Spleen (tissue), 11 donors: ENCODE measurements around the gene RNF225. TPM values are rescaled to one million over a fixed set of nuclear protein-coding genes. Genes with fewer than 3 reads are reported as not detected.

ENCODE experiments used
- DNase-seq: peaks from one replicate; pipeline ENCODE4 v3.0.0-alpha.2; 2020
- H3K27ac ChIP-seq, 8 donors: fragments of 200-600 bp; sonication (generic) in 7 of 8; 1 replicate in 4 of 8; 2 replicates in 4 of 8; pipeline versions ENCODE4 v1.5.0 to v1.8.0; 2016 to 2021; ENCODE audit warnings: inconsistent platforms in 4 of 8, mild to moderate bottlenecking in 4 of 8, moderate library complexity in 1 of 8
- H3K27me3 ChIP-seq, 7 donors: fragments of 200-600 bp; sonication (generic) in 6 of 7; replicated peaks in 1 of 7; 1 replicate in 4 of 7; 2 replicates in 3 of 7; pipeline versions ENCODE4 v1.5.0 to v1.8.0; 2016 to 2021; ENCODE audit warnings: inconsistent platforms in 3 of 7, mild to moderate bottlenecking in 1 of 7
- H3K36me3 ChIP-seq, 6 donors: fragments of 200-600 bp; sonication (generic) in 5 of 6; 1 replicate in 4 of 6; 2 replicates in 2 of 6; pipeline versions ENCODE4 v1.5.0 to v1.8.0; 2016 to 2021; ENCODE audit warnings: inconsistent platforms in 2 of 6
- H3K4me1 ChIP-seq, 6 donors: fragments of 200-600 bp; sonication (generic) in 5 of 6; 1 replicate in 3 of 6; 2 replicates in 3 of 6; pipeline versions ENCODE4 v1.5.0 to v1.8.0; 2016 to 2021; ENCODE audit warnings: inconsistent platforms in 3 of 6
- H3K4me3 ChIP-seq, 8 donors: fragments of 200-600 bp; sonication (generic) in 7 of 8; 1 replicate in 4 of 8; 2 replicates in 4 of 8; pipeline versions ENCODE4 v1.5.0 to v1.8.0; 2016 to 2021; ENCODE audit warnings: inconsistent platforms in 4 of 8, mild to moderate bottlenecking in 4 of 8, moderate library complexity in 2 of 8
- H3K9me3 ChIP-seq, 8 donors: fragments of 200-600 bp; sonication (generic) in 7 of 8; 1 replicate in 4 of 8; 2 replicates in 4 of 8; pipeline versions ENCODE4 v1.5.0 to v1.8.0; 2016 to 2021; ENCODE audit warnings: inconsistent platforms in 4 of 8
- CTCF ChIP-seq, 11 experiments: fragments of 200-600 bp in 7 of 11; fragments of 450-650 bp in 4 of 11; sonication (generic) in 4 of 11; IDR thresholded peaks in 8 of 11; conservative IDR thresholded peaks in 3 of 11; 1 replicate in 7 of 11; 2 replicates in 4 of 11; pipeline versions ENCODE4 v1.4.0 to v1.8.0; 2016 to 2021; ENCODE audit warnings: antibody characterized with exemption in 11 of 11, inconsistent platforms in 4 of 11, mild to moderate bottlenecking in 1 of 11
- POLR2A ChIP-seq, 3 donors: fragments of 450-650 bp; IDR thresholded peaks; one replicate each; pipeline ENCODE4 v1.5.1; 2017; ENCODE audit warnings: antibody characterized with exemption in 3 of 3, mild to moderate bottlenecking in 1 of 3
- POLR2AphosphoS5 ChIP-seq, 3 donors: sonication (generic); formaldehyde crosslinking; IDR thresholded peaks; one replicate each; pipeline ENCODE4 v1.5.1; 2017; ENCODE audit warnings: antibody characterized with exemption in 3 of 3
- WGBS, 5 donors: extraction: QIAGEN DNeasy Blood & Tissue Kit in 3 of 5; methylation state at CpG; one replicate each; pipeline versions ENCODE4 v1.1.5 to v1.1.7; 2013 to 2018; 5-methylcytosine and 5-hydroxymethylcytosine counted together
- intact Hi-C: fragments of 100-400 bp; cut with DNase I; formaldehyde crosslinking; loops from one replicate; pipeline ENCODE4 v1.15.0; 2023; ENCODE audit warnings: low total_unique reads
- polyA plus RNA-seq, 3 donors: library from polyadenylated mRNA; stranded (reverse); fragments of 200-250 nt; gene quantifications; one replicate each; pipeline ENCODE4 v1.2.1, GENCODE V29; 2013
- total RNA-seq, 7 donors: library from RNA; depleted of rRNA in 3 of 7; stranded (reverse); fragments of >200 nt in 3 of 7; fragmentation: NEBNext Ultra II Directional in 4 of 7; extraction: Animal tissue kit (Norgen Biotek cat#: 25700) in 4 of 7; gene quantifications; one replicate each; pipeline versions ENCODE4 v1.1.0 to v1.2.1, GENCODE V29; 2016 to 2021
- donor health status: healthy with polysubstance abuse.
- donor health status: DM: no; HTN: no; CAD: no; lungs with moderate emphysema.
- donor health status: DM: no; HTN: no; CAD: no.
- donor health status: Bipolar disorder and iron deficiency.
- donor health status: healthy.
- donor health status: DM: no; HTN: no; CAD: no.
- donor health status: DM: yes; HTN: yes; CAD: no.

The RNF225 gene
- total and polyA plus RNA-seq, 10 donors, result not detected

DNA sequence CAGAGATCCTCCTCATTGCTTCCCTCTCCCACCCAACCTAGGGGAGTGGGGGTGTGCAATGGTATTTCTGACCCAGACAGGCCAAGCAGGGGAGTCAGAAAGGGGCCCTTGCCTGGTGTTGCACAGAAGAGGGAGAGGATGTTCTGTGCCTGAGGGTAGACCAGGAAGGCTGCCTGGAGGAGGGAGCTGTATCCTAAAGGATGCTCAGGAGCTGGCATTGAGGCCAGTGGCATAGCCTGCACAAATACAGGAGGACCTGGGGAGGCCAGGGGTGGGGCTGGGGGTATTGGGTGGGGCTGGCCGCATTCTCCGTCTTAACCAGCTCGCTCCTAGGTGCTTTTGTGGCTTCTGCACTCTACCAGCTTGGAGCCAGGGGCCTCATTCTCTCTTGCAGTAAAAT, 4.4 kb downstream of the RNF225 start:
- WGBS, 5 donors, result 90 to 100% (median 95%) methylated on average over 1 to 3 of the region's 3 CpGs
- no peak overlapping the region for H3K4me3 ChIP-seq
- H3K27ac ChIP-seq, result no peak overlapping the region
- no peaks in the 10 kb centered on the region for H3K9me3 ChIP-seq
- DNase-seq, result no peak
- H3K4me1 ChIP-seq, result peaks cover 7 to 41% (median 29%) of the 10 kb centered on the region in 6 donors
- H3K27me3 ChIP-seq, result peaks cover 0 to 39% (median 18%) of the 10 kb centered on the region in 7 donors
- intact Hi-C loops, result no loop called here
- peaks cover 0 to 7% (median 4%) of the 10 kb centered on the region in 6 donors for H3K36me3 ChIP-seq
- TF ChIP-seq POLR2A (IDR thresholded peaks at IDR 0.05), result no peak
- no peak for TF ChIP-seq POLR2AphosphoS5 (IDR thresholded peaks at IDR 0.05)
- no peak for TF ChIP-seq CTCF (IDR thresholded peaks at IDR 0.05 in 8 of 11, conservative IDR thresholded peaks at IDR 0.05 in 3 of 11)

DNA sequence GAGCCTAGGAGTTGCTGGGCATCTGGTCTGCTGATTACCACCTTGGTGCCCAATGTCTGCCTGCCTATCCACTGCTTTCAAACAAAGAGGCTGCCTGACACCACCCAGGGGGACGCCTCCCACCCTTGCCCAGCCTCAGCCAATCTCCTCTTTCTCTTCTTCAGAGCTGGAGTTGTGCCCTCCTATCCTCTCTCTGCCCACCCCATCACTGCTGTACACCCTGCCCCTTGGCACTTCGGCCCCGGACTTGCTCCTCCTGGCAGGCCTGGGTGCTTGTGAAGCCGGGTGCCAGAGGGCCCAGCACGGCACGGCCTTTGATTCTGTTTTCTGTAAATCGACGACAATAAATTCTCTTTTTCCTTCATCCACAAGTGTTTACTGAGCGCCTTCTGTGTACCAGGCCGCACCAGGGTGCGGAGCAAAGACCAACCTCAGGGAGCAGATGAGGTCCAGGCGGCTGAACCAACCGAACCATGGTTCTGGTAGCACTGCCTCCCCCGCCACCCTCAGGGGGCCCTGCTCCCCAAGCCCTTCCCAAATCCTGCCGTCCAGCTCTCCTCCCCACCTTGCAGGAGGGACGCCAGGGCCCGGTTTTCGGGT, 5.0 kb downstream of the RNF225 start:
- intact Hi-C loops, result no loop called here
- WGBS, 5 donors, result 59 to 73% (median 68%) methylated on average over 18 of the region's 18 CpGs
- Histone ChIP-seq H3K9me3 (no peaks in the 10 kb centered on the region), H3K4me3 (peak overlapping the region; percentile 30 to 77 (median 54)), H3K36me3 (peaks cover 0 to 2% (median under 1%) of the 10 kb centered on the region in 6 donors), H3K4me1 (peaks cover 7 to 40% (median 29%) of the 10 kb centered on the region in 6 donors), H3K27ac (peak overlapping the region in 4 of 8 donors; percentile 51 to 83 (median 81)), H3K27me3 (peaks cover 0 to 37% (median 18%) of the 10 kb centered on the region in 7 donors)
- no peak for DNase-seq
- TF ChIP-seq POLR2A (IDR thresholded peaks at IDR 0.05), result no peak
- no peak for TF ChIP-seq CTCF (IDR thresholded peaks at IDR 0.05 in 8 of 11, conservative IDR thresholded peaks at IDR 0.05 in 3 of 11)
- no peak for TF ChIP-seq POLR2AphosphoS5 (IDR thresholded peaks at IDR 0.05)

DNA sequence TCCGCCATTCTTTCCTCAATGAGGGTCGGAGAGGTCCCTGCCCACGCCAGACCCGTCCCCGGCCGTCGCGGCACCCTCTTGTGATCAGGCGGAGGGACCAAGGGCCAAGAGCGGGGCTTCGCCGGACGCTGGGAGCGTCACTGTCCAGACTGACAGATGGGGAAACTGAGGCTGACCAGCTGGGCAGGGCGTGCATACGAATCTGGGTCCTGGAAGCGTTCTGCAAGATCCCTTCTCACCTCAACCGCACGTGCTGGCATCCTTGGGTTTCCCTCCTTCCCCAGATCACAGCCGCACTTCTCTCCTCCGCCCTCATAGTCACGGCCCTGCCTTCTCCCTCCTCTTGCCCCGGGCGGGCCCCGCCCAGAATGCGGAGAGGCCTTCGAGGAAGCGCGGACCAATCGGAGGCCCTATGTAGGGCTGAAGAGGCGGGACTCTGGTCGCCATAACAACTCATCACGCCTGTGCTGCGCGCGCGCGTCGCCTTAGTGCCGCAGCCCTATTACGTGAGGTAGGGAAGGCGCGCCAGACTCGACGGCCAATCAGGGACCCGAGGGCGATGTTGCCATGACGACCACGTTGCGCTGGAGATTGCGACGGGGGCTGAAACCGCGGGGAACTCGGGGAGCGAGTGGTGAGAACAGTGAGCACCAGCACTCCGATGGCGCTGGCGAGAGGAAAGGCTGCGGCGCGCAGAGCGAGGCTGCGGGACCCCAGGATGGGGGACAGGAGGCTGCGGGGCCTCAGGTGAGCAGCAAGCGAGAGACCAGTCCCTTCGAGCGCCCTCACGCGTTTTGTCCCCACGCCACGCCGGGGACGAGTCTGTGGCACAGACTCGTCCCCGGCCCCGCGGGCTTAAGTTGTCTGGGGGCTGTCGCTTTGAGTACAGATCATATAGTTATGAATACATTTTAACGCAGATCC, 5.7 kb downstream of the RNF225 start:
- H3K9me3 ChIP-seq, result no peaks in the 10 kb centered on the region
- H3K27me3 ChIP-seq, result peaks cover 0 to 29% (median 15%) of the 10 kb centered on the region in 7 donors
- H3K27ac ChIP-seq, result peak overlapping the region in 7 of 8 donors; percentile 51 to 83 (median 80)
- intact Hi-C loops, result no loop called here
- WGBS, 5 donors, result 3 to 4% (median 3%) methylated on average over 63 to 80 of the region's 80 CpGs
- peak; percentile 99 for DNase-seq
- peak in 1 of 3 donors; percentile 67 for TF ChIP-seq POLR2A (IDR thresholded peaks at IDR 0.05)
- peak in 1 of 11 experiments; percentile 10 for TF ChIP-seq CTCF (IDR thresholded peaks at IDR 0.05 in 8 of 11, conservative IDR thresholded peaks at IDR 0.05 in 3 of 11)
- peak; percentile 82 to 94 (median 90) for TF ChIP-seq POLR2AphosphoS5 (IDR thresholded peaks at IDR 0.05)
- H3K4me3 ChIP-seq, result peak overlapping the region; percentile 42 to 77 (median 58)
- no peaks in the 10 kb centered on the region for H3K36me3 ChIP-seq
- peaks cover 7 to 32% (median 22%) of the 10 kb centered on the region in 6 donors for H3K4me1 ChIP-seq
